Measurements from ENCODE around the gene MFSD6.

MFSD6 gene

GRCh38 chr2:190365499-190366204 lies 42.5 kb upstream of the MFSD6 start:
- ChIA-PET CTCF (interaction anchor here (1.1 to 1.6 kb wide), 2 partner anchors 11 to 27 kb away, joined by 3 read pairs; no protein-coding TSS in a partner anchor), POLR2A (no interaction called here)
- no peak overlapping the region for H3K4me3 ChIP-seq (ENCODE audit: low read depth, low read length)
- TF ChIP-seq, protein P1, sequence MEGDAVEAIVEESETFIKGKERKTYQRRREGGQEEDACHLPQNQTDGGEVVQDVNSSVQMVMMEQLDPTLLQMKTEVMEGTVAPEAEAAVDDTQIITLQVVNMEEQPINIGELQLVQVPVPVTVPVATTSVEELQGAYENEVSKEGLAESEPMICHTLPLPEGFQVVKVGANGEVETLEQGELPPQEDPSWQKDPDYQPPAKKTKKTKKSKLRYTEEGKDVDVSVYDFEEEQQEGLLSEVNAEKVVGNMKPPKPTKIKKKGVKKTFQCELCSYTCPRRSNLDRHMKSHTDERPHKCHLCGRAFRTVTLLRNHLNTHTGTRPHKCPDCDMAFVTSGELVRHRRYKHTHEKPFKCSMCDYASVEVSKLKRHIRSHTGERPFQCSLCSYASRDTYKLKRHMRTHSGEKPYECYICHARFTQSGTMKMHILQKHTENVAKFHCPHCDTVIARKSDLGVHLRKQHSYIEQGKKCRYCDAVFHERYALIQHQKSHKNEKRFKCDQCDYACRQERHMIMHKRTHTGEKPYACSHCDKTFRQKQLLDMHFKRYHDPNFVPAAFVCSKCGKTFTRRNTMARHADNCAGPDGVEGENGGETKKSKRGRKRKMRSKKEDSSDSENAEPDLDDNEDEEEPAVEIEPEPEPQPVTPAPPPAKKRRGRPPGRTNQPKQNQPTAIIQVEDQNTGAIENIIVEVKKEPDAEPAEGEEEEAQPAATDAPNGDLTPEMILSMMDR (IDR thresholded peaks at IDR 0.05; ENCODE audit: insufficient read depth, low read length, missing control alignments) = no peak
- DNase-seq (ENCODE audit: low read depth, low spot score) = no peak

DNA sequence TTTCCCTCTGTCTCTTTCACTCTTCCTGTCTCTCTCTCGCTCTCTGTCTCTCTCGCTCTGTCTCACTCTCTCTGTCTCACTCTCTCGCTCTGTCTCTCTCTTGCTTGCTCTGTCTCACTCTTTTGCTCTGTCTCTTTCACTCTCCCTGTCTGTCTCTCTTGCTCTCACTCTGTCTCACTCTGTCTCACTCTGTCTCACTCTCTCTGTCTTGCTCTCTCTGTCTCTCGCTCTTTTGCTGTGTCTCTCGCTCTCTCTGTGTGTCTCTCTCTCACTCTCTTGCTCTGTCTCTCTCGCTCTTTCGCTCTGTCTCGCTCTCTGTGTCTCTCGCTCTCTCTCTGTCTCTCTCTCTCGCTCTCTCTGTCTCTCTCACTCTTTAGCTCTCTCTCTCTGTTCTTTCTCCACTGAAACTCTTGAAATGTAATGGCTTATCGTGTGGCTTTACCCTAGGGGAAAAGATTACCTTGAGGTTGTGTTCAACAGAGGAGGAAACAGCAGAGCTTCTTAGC lies 41.9 kb upstream of the MFSD6 start:
- CTCF ChIA-PET = no interaction called here
- H3K4me3 ChIP-seq (ENCODE audit: low read depth, low read length) = no peak overlapping the region
- POLR2A ChIA-PET = no interaction called here
- TF ChIP-seq, protein P1 (IDR thresholded peaks at IDR 0.05; ENCODE audit: insufficient read depth, low read length, missing control alignments) = no peak
- no peak for DNase-seq (ENCODE audit: low read depth, low spot score)

DNA sequence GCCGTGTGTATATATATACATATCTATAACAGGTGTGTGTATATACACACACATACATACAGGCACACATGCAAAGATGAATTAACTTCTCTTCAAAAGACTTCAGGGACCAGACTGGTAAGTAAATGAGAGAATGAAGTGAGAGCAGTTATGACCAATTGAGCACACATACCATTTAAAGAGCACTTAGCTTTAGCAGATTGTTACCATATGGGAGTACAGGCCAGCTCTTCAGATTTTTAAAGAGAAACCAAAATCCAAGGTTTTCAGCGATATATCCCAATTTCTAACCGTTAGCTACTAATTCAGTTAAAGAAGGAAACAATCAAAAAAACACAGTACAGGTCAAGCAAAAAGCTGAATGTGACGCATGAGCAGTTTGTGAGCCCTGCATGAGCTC lies 41.1 kb upstream of the MFSD6 start:
- no peak for DNase-seq (ENCODE audit: low read depth, low spot score)
- POLR2A ChIA-PET = interaction anchor here (1.4 kb wide), 1 partner anchor 23 kb away, joined by 3 read pairs; no protein-coding TSS in a partner anchor
- TF ChIP-seq, protein P1 (IDR thresholded peaks at IDR 0.05; ENCODE audit: insufficient read depth, low read length, missing control alignments) = no peak
- CTCF ChIA-PET = interaction anchor here (1.0 to 1.5 kb wide), 2 partner anchors 22 to 23 kb away, joined by 3 read pairs; no protein-coding TSS in a partner anchor
- H3K4me3 ChIP-seq (ENCODE audit: low read depth, low read length) = no peak overlapping the region

DNA sequence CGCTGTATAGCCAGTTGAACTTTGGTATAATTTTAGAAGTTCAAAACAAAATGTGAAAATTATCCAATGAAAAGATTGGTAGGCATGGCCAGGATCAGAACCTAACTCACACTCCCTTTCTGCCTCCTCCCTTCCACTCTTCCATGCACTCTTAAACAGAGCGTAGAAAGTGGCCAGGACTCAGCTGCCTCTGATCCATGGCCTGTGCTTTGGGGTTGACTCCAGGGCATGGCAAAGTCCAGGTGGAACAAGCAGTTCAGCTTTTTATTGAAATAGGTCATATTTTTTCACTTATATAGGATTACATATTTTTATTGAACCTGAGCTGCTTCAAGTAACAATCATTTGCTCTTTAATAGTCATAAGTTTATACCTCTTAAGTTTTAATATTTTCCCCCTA lies 38.5 kb upstream of the MFSD6 start:
- ChIA-PET POLR2A (no interaction called here), CTCF (interaction anchor here (0.8 to 1.8 kb wide), 5 partner anchors 8 to 281 kb away, joined by 3 to 8 read pairs (median 4); partner anchors contain the start of gene INPP1)
- TF ChIP-seq, protein P1 (IDR thresholded peaks at IDR 0.05; ENCODE audit: insufficient read depth, low read length, missing control alignments) = no peak
- H3K4me3 ChIP-seq (ENCODE audit: low read depth, low read length) = no peak overlapping the region
- DNase-seq (ENCODE audit: low read depth, low spot score) = no peak

DNA sequence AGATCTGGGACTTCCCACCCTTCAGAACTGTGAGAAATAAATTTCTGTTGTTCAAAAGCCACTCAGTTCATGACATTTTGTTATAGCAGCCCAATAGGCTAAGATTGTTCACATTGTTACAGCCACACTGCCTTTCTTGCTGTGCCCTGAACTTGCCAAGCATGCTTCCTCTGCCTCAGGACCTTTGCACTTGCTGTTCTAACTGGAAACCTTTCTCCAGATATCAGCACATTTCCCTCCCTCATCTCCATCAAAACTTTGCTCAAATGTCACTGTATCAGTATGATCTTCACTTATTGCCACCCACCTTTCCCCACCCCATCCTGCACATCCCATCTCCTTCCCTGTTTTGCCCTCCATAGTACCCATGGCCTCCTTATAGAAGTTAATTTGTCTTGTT lies 32.1 kb upstream of the MFSD6 start:
- CTCF ChIA-PET = interaction anchor here (1.0 to 1.3 kb wide), 3 partner anchors 11 to 287 kb away, joined by 3 to 4 read pairs (median 3); partner anchors contain the start of gene HIBCH
- TF ChIP-seq, protein P1 (IDR thresholded peaks at IDR 0.05; ENCODE audit: insufficient read depth, low read length, missing control alignments) = no peak

GRCh38 chr2:190376591-190377245 lies 31.4 kb upstream of the MFSD6 start:
- H3K4me3 ChIP-seq (ENCODE audit: low read depth, low read length) = no peak overlapping the region
- TF ChIP-seq, protein P1 (IDR thresholded peaks at IDR 0.05; ENCODE audit: insufficient read depth, low read length, missing control alignments) = no peak
- ChIA-PET POLR2A (no interaction called here), CTCF (interaction anchor here (1.0 to 1.3 kb wide), 3 partner anchors 12 to 288 kb away, joined by 3 to 4 read pairs (median 3); partner anchors contain the start of gene HIBCH)
- no peak for DNase-seq (ENCODE audit: low read depth, low spot score)

More for the DNA sequence above, 32.1 kb upstream of the MFSD6 start:
- no peak overlapping the region for H3K4me3 ChIP-seq (ENCODE audit: low read depth, low read length)
- DNase-seq (ENCODE audit: low read depth, low spot score) = no peak
- POLR2A ChIA-PET = no interaction called here

Measured in AG04449 (cell line).